Measurements from ENCODE around the gene USH2A.

DNA sequence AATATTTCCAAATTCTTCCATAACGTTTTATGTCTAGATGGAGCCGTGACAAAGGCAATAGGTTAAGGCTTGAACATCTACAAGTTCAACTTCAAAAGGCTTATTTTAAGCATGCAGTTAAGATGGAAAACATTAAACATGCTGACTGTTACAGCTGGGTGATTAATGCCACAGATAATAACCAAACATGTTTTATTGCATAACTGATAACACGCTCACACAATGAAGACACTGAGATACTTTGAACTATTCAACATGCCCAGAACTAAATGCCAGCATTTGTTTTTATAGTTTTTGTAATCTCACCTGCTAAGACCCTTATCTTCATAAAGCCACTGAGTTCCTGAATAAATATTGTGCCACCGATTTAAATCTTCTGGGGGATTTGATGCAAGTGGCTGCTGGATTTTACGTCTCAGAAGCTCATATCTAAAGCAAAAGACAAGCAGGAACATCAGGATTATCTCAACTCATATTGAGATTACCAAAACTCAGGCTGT lies 545.7 kb downstream of the USH2A start:
- TF ChIP-seq, protein P1, sequence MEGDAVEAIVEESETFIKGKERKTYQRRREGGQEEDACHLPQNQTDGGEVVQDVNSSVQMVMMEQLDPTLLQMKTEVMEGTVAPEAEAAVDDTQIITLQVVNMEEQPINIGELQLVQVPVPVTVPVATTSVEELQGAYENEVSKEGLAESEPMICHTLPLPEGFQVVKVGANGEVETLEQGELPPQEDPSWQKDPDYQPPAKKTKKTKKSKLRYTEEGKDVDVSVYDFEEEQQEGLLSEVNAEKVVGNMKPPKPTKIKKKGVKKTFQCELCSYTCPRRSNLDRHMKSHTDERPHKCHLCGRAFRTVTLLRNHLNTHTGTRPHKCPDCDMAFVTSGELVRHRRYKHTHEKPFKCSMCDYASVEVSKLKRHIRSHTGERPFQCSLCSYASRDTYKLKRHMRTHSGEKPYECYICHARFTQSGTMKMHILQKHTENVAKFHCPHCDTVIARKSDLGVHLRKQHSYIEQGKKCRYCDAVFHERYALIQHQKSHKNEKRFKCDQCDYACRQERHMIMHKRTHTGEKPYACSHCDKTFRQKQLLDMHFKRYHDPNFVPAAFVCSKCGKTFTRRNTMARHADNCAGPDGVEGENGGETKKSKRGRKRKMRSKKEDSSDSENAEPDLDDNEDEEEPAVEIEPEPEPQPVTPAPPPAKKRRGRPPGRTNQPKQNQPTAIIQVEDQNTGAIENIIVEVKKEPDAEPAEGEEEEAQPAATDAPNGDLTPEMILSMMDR (IDR thresholded peaks at IDR 0.05): no peak
- TF ChIP-seq POLR2A (IDR thresholded peaks at IDR 0.05): no peak
- no peak for TF ChIP-seq POLR2AphosphoS5 (IDR thresholded peaks at IDR 0.05)

Measured in transverse colon (tissue), 4 donors.